Left ventricle myocardium inferior (tissue), 1 donor: ENCODE data around the gene ATP6V1D. TPM values are rescaled to one million over a fixed set of nuclear protein-coding genes. Genes with fewer than 3 reads are reported as not detected.
"Not testable (repeated sequence)": the region's sequence is repeated elsewhere in the genome, so short reads cannot be mapped to it uniquely, and the experiment has no call there.

Experiments
- DNase-seq: peaks from one replicate; pipeline ENCODE4 v3.0.0-alpha.2; 2020
- H3K27ac ChIP-seq: fragments of 200-600 bp; replicated peaks from 2 replicates; pipeline ENCODE4 v1.8.0; 2021
- H3K27me3 ChIP-seq: fragments of 200-600 bp; 2 replicates; pipeline ENCODE4 v1.8.0; 2021; ENCODE audit warnings: low read depth
- H3K36me3 ChIP-seq: fragments of 200-600 bp; 2 replicates; pipeline ENCODE4 v1.8.0; 2021
- H3K4me1 ChIP-seq: fragments of 200-600 bp; 2 replicates; pipeline ENCODE4 v1.8.0; 2021
- H3K4me3 ChIP-seq: fragments of 200-600 bp; 2 replicates; pipeline ENCODE4 v1.8.0; 2021; ENCODE audit warnings: mild to moderate bottlenecking, moderate library complexity
- H3K9me3 ChIP-seq: fragments of 200-600 bp; replicated peaks from 2 replicates; pipeline ENCODE4 v1.8.0; 2021
- intact Hi-C: fragments of 100-400 bp; cut with micrococcal nuclease; formaldehyde crosslinking; loops from one replicate; pipeline ENCODE4 v1.11.0; 2022
- total RNA-seq: library from RNA; stranded (reverse); fragmentation: NEBNext Ultra II Directional; extraction: Animal tissue kit (Norgen Biotek cat#: 25700); gene quantifications from one replicate; pipeline ENCODE4 v1.2.1, GENCODE V29; 2021
- TF ChIP-seq, protein P1 (sequence below): fragments of 200-600 bp; IDR thresholded peaks from 2 replicates; pipeline ENCODE4 v1.8.0; 2021; ENCODE audit warnings: antibody characterized with exemption, mild to moderate bottlenecking, borderline replicate concordance
- donor health status: DM: no; HTN: yes; CAD: no; lungs with severe emphysema.

The ATP6V1D gene
- total RNA-seq, 1 donor from 2014 or later = 185 TPM

GRCh38 chr14:67335781-67336180 lies 23.8 kb downstream of the ATP6V1D start:
- intact Hi-C loops = no loop called here
- TF ChIP-seq, protein P1, sequence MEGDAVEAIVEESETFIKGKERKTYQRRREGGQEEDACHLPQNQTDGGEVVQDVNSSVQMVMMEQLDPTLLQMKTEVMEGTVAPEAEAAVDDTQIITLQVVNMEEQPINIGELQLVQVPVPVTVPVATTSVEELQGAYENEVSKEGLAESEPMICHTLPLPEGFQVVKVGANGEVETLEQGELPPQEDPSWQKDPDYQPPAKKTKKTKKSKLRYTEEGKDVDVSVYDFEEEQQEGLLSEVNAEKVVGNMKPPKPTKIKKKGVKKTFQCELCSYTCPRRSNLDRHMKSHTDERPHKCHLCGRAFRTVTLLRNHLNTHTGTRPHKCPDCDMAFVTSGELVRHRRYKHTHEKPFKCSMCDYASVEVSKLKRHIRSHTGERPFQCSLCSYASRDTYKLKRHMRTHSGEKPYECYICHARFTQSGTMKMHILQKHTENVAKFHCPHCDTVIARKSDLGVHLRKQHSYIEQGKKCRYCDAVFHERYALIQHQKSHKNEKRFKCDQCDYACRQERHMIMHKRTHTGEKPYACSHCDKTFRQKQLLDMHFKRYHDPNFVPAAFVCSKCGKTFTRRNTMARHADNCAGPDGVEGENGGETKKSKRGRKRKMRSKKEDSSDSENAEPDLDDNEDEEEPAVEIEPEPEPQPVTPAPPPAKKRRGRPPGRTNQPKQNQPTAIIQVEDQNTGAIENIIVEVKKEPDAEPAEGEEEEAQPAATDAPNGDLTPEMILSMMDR = peak; percentile 15
- H3K36me3 ChIP-seq = peaks cover 90% of the 10 kb centered on the region
- no peaks in the 10 kb centered on the region for H3K27me3 ChIP-seq
- H3K27ac ChIP-seq = no peak overlapping the region
- no peaks in the 10 kb centered on the region for H3K4me1 ChIP-seq
- no peak overlapping the region for H3K4me3 ChIP-seq
- no peak for DNase-seq
- no peaks in the 10 kb centered on the region for H3K9me3 ChIP-seq

DNA sequence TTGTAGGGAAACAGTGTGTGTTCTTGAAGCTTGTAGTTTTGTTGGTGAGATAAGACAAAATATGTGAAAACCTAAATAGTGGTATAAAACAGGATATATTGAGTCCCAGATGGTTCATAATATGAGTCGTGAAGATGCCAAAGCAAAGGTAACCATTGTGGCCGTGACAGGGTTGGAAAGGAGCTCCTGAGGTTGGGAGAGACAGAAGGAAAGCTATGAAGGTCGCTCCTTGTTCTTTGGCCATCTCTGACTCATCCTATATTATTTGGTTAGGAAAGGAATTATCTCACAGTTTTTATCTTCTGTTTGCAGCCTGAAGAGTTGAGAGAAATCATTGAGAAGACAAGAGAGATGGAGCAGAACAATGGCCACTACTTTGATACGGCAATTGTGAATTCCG lies 27.1 kb downstream of the ATP6V1D start:
- no peak for DNase-seq
- TF ChIP-seq, protein P1 = no peak
- Histone ChIP-seq H3K27ac (no peak overlapping the region), H3K9me3 (no peaks in the 10 kb centered on the region), H3K27me3 (no peaks in the 10 kb centered on the region), H3K4me3 (no peak overlapping the region), H3K4me1 (no peaks in the 10 kb centered on the region), H3K36me3 (peaks cover 70% of the 10 kb centered on the region)
- intact Hi-C loops = no loop called here

DNA sequence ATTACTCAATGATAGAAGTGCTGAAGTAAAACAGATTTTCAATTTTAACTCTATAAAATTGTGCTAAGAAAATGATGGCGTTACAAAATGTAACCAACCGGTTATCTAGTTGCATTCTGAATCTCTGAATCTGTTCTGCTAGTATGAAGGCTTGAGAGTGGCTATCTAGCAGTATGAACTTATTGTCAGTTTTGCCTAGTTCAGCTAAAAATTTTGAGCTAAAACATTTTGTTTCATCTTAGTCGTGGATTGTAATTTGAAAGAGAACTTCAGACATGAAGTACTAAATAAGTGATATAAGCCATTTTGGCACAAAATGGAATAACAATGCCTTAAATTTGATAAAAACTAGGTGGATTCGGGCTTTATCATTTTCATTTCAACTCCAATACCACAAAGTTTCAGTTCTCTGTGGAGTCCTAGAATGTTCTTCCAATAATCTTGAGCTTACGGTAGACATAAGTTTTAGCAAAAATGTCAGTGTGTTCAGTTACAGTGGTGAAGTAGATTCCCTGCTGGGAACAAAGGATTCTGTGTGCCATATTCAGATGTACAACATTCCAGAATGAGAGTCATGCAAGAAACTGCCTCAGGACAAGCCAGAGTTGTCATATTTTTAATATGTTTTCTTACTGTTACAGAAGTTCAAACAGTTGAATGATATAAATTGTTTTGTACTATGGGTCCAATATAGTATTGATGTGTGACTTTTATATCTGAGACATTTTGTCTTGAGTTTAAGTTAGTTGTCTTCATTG lies 28.1 kb downstream of the ATP6V1D start:
- no peaks in the 10 kb centered on the region for H3K4me1 ChIP-seq
- TF ChIP-seq, protein P1 = no peak
- H3K36me3 ChIP-seq = peaks cover 70% of the 10 kb centered on the region
- no peak for DNase-seq
- H3K27me3 ChIP-seq = no peaks in the 10 kb centered on the region
- intact Hi-C loops = no loop called here
- no peak overlapping the region for H3K27ac ChIP-seq
- no peaks in the 10 kb centered on the region for H3K9me3 ChIP-seq
- no peak overlapping the region for H3K4me3 ChIP-seq

- DNase-seq, H3K27ac ChIP-seq, intact Hi-C loops, H3K9me3 ChIP-seq, H3K4me1 ChIP-seq, H3K27me3 ChIP-seq, H3K4me3 ChIP-seq: not testable (repeated sequence)
- peaks cover 68% of the 10 kb centered on the region for H3K36me3 ChIP-seq
Measured at GRCh38 chr14:67329666-67330065, 29.9 kb downstream of the ATP6V1D start.

GRCh38 chr14:67319142-67319541 lies 40.5 kb downstream of the ATP6V1D start:
- no peak for DNase-seq
- intact Hi-C loops = no loop called here
- H3K36me3 ChIP-seq = peaks cover 77% of the 10 kb centered on the region

GRCh38 chr14:67317822-67318221 lies 41.8 kb downstream of the ATP6V1D start:
- Histone ChIP-seq H3K4me3 (no peak overlapping the region), H3K36me3 (peaks cover 77% of the 10 kb centered on the region), H3K27ac (no peak overlapping the region), H3K27me3 (no peaks in the 10 kb centered on the region), H3K4me1 (no peaks in the 10 kb centered on the region), H3K9me3 (no peaks in the 10 kb centered on the region)
- no peak for DNase-seq
- intact Hi-C loops = no loop called here
- TF ChIP-seq, protein P1 = no peak

More at GRCh38 chr14:67319142-67319541, 40.5 kb downstream of the ATP6V1D start:
- Histone ChIP-seq H3K27me3 (no peaks in the 10 kb centered on the region), H3K4me1 (no peaks in the 10 kb centered on the region), H3K27ac (no peak overlapping the region), H3K9me3 (no peaks in the 10 kb centered on the region), H3K4me3 (no peak overlapping the region)
- TF ChIP-seq, protein P1 = no peak
